ENCODE measurements around the gene STXBP2. TPM values are rescaled to one million over a fixed set of nuclear protein-coding genes. Genes with fewer than 3 reads are reported as not detected.

The STXBP2 gene
- polyA plus RNA-seq, 1 of the 3 experiments (the other 2 are of a cell fraction), result 4.7 TPM

- Histone ChIP-seq H3K79me2 (ENCODE audit: insufficient read depth) (no peaks in the 10 kb centered on the region), H3K9me2 (no peaks in the 10 kb centered on the region), H3K4me1 (ENCODE audit: control insufficient read depth in 1 of 2, insufficient read depth in 2 of 2, low read depth in 1 of 2, low read length in 1 of 2) (peaks cover 0 to 8% of the 10 kb centered on the region in 2 experiments; a peak in 1 of 4 replicates), H2AFZ (ENCODE audit: low read depth) (no peak overlapping the region), H3K4me2 (no peak overlapping the region), H3K9me3 (no peaks in the 10 kb centered on the region), H3K4me3 (ENCODE audit: low read depth in 2 of 2, low read length in 1 of 2) (no peak overlapping the region), H3K9ac (no peak overlapping the region), H3K36me3 (replicated peaks in 1 of 2; ENCODE audit: control insufficient read depth in 1 of 2, insufficient read depth in 2 of 2, low read length in 1 of 2) (no peaks in the 10 kb centered on the region), H3F3A (replicated peaks; ENCODE audit: insufficient read depth) (no peaks in the 10 kb centered on the region), H3K27ac (ENCODE audit: low read depth in 2 of 2, low read length in 1 of 2) (no peak overlapping the region), H4K20me1 (ENCODE audit: insufficient read depth) (no peaks in the 10 kb centered on the region), H3K27me3 (ENCODE audit: insufficient read depth) (peaks cover 22% of the 10 kb centered on the region)
- ChIA-PET CTCF (interaction anchor here (1.1 to 2.8 kb wide), 7 partner anchors 10 to 255 kb away, joined by 3 to 12 read pairs (median 3); no protein-coding TSS in a partner anchor), POLR2A (interaction anchor here (2.4 kb wide), 1 partner anchor 8 kb away, joined by 9 read pairs; no protein-coding TSS in a partner anchor)
- TF ChIP-seq EP300 (IDR thresholded peaks at IDR 0.05; ENCODE audit: borderline replicate concordance in 1 of 2, low read depth in 1 of 2, low read length in 1 of 2) (no peak), GABPA (IDR thresholded peaks at IDR 0.05; ENCODE audit: low read depth) (no peak), TAF1 (IDR thresholded peaks at IDR 0.05; ENCODE audit: borderline replicate concordance, low read depth, low read length) (no peak), TEAD4 (IDR thresholded peaks at IDR 0.05; ENCODE audit: borderline replicate concordance, insufficient read depth) (no peak), MAX (IDR thresholded peaks at IDR 0.05; ENCODE audit: low read depth) (no peak), JUND (IDR thresholded peaks at IDR 0.05) (no peak), ELF1 (IDR thresholded peaks at IDR 0.05) (no peak)
- WGBS (ENCODE audit: low lambda C conversion rate), result 89% methylated on average over 9 of the region's 9 CpGs
- DNase-seq, result no peak
Measured at GRCh38 chr19:7597689-7598088, 39.2 kb upstream of the STXBP2 start.

GRCh38 chr19:7598180-7598579, 38.7 kb upstream of the STXBP2 start:
- CTCF ChIA-PET, result interaction anchor here (1.1 to 2.8 kb wide), 4 partner anchors 9 to 254 kb away, joined by 3 to 12 read pairs (median 4); no protein-coding TSS in a partner anchor
- Histone ChIP-seq H3K27ac (ENCODE audit: low read depth in 2 of 2, low read length in 1 of 2) (no peak overlapping the region), H3K79me2 (ENCODE audit: insufficient read depth) (no peaks in the 10 kb centered on the region), H3K4me3 (ENCODE audit: low read depth in 2 of 2, low read length in 1 of 2) (no peak overlapping the region), H3K9me2 (no peaks in the 10 kb centered on the region), H3K4me1 (ENCODE audit: control insufficient read depth in 1 of 2, insufficient read depth in 2 of 2, low read depth in 1 of 2, low read length in 1 of 2) (peaks cover 0 to 8% of the 10 kb centered on the region in 2 experiments; a peak in 1 of 4 replicates), H3K4me2 (no peak overlapping the region), H3F3A (replicated peaks; ENCODE audit: insufficient read depth) (no peaks in the 10 kb centered on the region), H3K9me3 (no peaks in the 10 kb centered on the region), H4K20me1 (ENCODE audit: insufficient read depth) (no peaks in the 10 kb centered on the region), H3K36me3 (replicated peaks in 1 of 2; ENCODE audit: control insufficient read depth in 1 of 2, insufficient read depth in 2 of 2, low read length in 1 of 2) (no peaks in the 10 kb centered on the region), H3K9ac (no peak overlapping the region), H2AFZ (ENCODE audit: low read depth) (no peak overlapping the region), H3K27me3 (ENCODE audit: insufficient read depth) (peaks cover 22% of the 10 kb centered on the region)
- POLR2A ChIA-PET, result no interaction called here
- TF ChIP-seq TCF12 (IDR thresholded peaks at IDR 0.05) (no peak), MEF2A (IDR thresholded peaks at IDR 0.05; ENCODE audit: borderline replicate concordance, low read depth) (no peak), ELF1 (IDR thresholded peaks at IDR 0.05) (no peak), EZH2phosphoT487 (IDR thresholded peaks at IDR 0.05; ENCODE audit: borderline replicate concordance, low read depth) (no peak), SIN3A (IDR thresholded peaks at IDR 0.05; ENCODE audit: borderline replicate concordance, low read depth, low read length) (no peak), JUND (IDR thresholded peaks at IDR 0.05) (no peak)
- WGBS (ENCODE audit: low lambda C conversion rate), result 78% methylated on average over 6 of the region's 6 CpGs
- DNase-seq, result no peak

GRCh38 chr19:7600721-7601120, 36.2 kb upstream of the STXBP2 start:
- CTCF ChIA-PET, result interaction anchor here (0.7 to 1.2 kb wide), 2 partner anchors 9 to 32 kb away, joined by 3 to 5 read pairs; no protein-coding TSS in a partner anchor
- H3K9ac ChIP-seq, result no peak overlapping the region

More at GRCh38 chr19:7600721-7601120, 36.2 kb upstream of the STXBP2 start:
- Histone ChIP-seq H3K9me2 (no peaks in the 10 kb centered on the region), H3K4me2 (no peak overlapping the region), H3F3A (replicated peaks; ENCODE audit: insufficient read depth) (no peaks in the 10 kb centered on the region), H3K27me3 (ENCODE audit: insufficient read depth) (peaks cover 11% of the 10 kb centered on the region), H3K9me3 (no peaks in the 10 kb centered on the region), H3K4me1 (ENCODE audit: control insufficient read depth in 1 of 2, insufficient read depth in 2 of 2, low read depth in 1 of 2, low read length in 1 of 2) (peaks cover 0 to 16% of the 10 kb centered on the region in 2 experiments; a peak in 1 of 4 replicates), H3K79me2 (ENCODE audit: insufficient read depth) (no peaks in the 10 kb centered on the region), H3K4me3 (ENCODE audit: low read depth in 2 of 2, low read length in 1 of 2) (no peak overlapping the region), H2AFZ (ENCODE audit: low read depth) (no peak overlapping the region), H4K20me1 (ENCODE audit: insufficient read depth) (no peaks in the 10 kb centered on the region), H3K36me3 (replicated peaks in 1 of 2; ENCODE audit: control insufficient read depth in 1 of 2, insufficient read depth in 2 of 2, low read length in 1 of 2) (no peaks in the 10 kb centered on the region), H3K27ac (ENCODE audit: low read depth in 2 of 2, low read length in 1 of 2) (no peak overlapping the region)
- TF ChIP-seq MEF2A (IDR thresholded peaks at IDR 0.05; ENCODE audit: borderline replicate concordance, low read depth), result no peak
- no peak for TF ChIP-seq MAX (IDR thresholded peaks at IDR 0.05; ENCODE audit: low read depth)
- no peak for TF ChIP-seq FOXJ3 (CRISPR knock-in tag; IDR thresholded peaks at IDR 0.05)
- TF ChIP-seq FOXM1 (IDR thresholded peaks at IDR 0.05; ENCODE audit: low read depth), result no peak
- TF ChIP-seq, protein P1, sequence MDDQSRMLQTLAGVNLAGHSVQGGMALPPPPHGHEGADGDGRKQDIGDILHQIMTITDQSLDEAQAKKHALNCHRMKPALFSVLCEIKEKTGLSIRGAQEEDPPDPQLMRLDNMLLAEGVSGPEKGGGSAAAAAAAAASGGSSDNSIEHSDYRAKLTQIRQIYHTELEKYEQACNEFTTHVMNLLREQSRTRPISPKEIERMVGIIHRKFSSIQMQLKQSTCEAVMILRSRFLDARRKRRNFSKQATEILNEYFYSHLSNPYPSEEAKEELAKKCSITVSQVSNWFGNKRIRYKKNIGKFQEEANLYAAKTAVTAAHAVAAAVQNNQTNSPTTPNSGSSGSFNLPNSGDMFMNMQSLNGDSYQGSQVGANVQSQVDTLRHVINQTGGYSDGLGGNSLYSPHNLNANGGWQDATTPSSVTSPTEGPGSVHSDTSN (IDR thresholded peaks at IDR 0.05), result no peak
- no peak for DNase-seq
- POLR2A ChIA-PET, result no interaction called here
